Activated CD4-positive, alpha-beta memory T cell treated with anti-CD3 and anti-CD28 coated beads, Interleukin-2, amount 10 ng/mL, durations not matched to agents 7 days and 5 days (primary cell): ENCODE data around the gene ANKRD39. TPM values are rescaled to one million over a fixed set of nuclear protein-coding genes. Genes with fewer than 3 reads are reported as not detected.

ENCODE experiments used
- CTCF ChIA-PET: fragments of 350-600 bp; sonication (Branson Sonifier 250); formaldehyde crosslinking; loops from one replicate; lab custom pipeline; 2021; ENCODE audit warnings: antibody characterized with exemption, inconsistent platforms; lab: Charles Lee
- POLR2A ChIA-PET: fragments of 350-600 bp; sonication (Branson Sonifier 250); formaldehyde crosslinking; loops from one replicate; lab custom pipeline; 2021; ENCODE audit warnings: antibody characterized with exemption; lab: Charles Lee
- DNase-seq: peaks from one replicate; pipeline ENCODE4 v3.0.0-alpha.2; 2020
- H3K27ac Mint-ChIP-seq: one replicate; pipeline ENCODE4 v1.8.0; 2021; ENCODE audit warnings: mild to moderate bottlenecking, mixed read lengths
- H3K27me3 Mint-ChIP-seq: one replicate; pipeline ENCODE4 v1.8.0; 2021; ENCODE audit warnings: mixed read lengths
- H3K36me3 Mint-ChIP-seq: one replicate; pipeline ENCODE4 v1.8.0; 2021; ENCODE audit warnings: low read depth, mixed read lengths
- H3K4me1 Mint-ChIP-seq: one replicate; pipeline ENCODE4 v1.8.0; 2021; ENCODE audit warnings: mixed read lengths
- H3K4me3 Mint-ChIP-seq: one replicate; pipeline ENCODE4 v1.8.0; 2021; ENCODE audit warnings: mild to moderate bottlenecking, mixed read lengths
- H3K9me3 Mint-ChIP-seq: one replicate; pipeline ENCODE4 v1.8.0; 2021; ENCODE audit warnings: mixed read lengths
- total RNA-seq, 2 experiments: library from RNA; stranded (reverse); gene quantifications; one replicate each; pipeline ENCODE4 v1.2.3, GENCODE V29; 2021

The ANKRD39 gene, protein sequence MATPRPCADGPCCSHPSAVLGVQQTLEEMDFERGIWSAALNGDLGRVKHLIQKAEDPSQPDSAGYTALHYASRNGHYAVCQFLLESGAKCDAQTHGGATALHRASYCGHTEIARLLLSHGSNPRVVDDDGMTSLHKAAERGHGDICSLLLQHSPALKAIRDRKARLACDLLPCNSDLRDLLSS
- total RNA-seq: 10 to 100 TPM; 44.1 to 47.7 TPM

DNA sequence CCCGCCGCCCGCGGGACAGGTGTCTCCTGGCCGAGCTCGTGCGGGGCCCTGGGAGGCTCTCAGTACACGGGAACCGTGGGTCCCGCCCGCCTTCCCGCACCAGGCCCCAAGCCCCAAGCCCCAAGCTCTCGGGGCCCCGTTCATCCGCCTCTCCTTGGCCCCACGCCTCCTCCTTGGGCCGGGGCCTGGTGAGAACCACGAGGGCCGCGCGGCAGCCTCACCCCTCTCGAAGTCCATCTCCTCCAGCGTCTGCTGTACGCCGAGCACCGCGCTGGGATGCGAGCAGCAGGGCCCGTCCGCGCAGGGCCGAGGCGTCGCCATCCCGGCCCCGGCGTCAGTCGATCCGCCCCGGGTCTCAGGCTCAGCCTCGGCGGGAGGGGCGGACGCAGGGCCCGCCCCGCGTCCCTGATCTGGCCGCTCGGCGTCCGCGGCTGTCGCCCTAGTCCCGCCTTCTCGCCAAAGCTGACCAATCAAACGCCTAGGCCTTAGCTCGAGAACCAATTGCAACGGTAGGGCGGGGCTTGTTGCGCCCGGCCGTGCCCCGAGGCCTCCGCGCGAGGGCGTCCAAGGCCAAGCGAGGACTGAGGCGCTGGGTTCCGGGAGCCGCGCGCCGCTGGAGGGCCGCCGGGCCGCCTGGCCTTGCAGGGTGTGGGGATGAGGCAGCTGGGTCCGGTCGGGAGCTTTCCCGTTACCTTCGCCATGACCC, at the start of gene ANKRD39:
Gene ANKRD39, minus strand, starts transcription at position 350 of the 706 bp plus-strand sequence. Its CDS starts 29 bp downstream, at position 321.
- no peaks in the 10 kb centered on the region for H3K27me3 Mint-ChIP-seq
- peak; percentile 98 for DNase-seq
- H3K36me3 Mint-ChIP-seq: peaks cover 38% of the 10 kb centered on the region
- no peaks in the 10 kb centered on the region for H3K9me3 Mint-ChIP-seq
- peak within 1 kb of the TSS; percentile 90 for H3K4me3 Mint-ChIP-seq
- H3K4me1 Mint-ChIP-seq: peaks cover 45% of the 10 kb centered on the region
- CTCF ChIA-PET: interaction anchor here (0.6 to 4.7 kb wide), 52 partner anchors 10 to 516 kb away, joined by 3 to 176 read pairs (median 5); partner anchors contain the start of genes ANKRD36, CNNM3, CNNM4 and FAHD2B
- peak within 1 kb of the TSS; percentile 75 for H3K27ac Mint-ChIP-seq
- POLR2A ChIA-PET: interaction anchor here (0.5 to 4.8 kb wide), 34 partner anchors 10 to 522 kb away, joined by 3 to 62 read pairs (median 6); partner anchors contain the start of genes ANKRD36, CNNM3, CNNM4 and KANSL3

DNA sequence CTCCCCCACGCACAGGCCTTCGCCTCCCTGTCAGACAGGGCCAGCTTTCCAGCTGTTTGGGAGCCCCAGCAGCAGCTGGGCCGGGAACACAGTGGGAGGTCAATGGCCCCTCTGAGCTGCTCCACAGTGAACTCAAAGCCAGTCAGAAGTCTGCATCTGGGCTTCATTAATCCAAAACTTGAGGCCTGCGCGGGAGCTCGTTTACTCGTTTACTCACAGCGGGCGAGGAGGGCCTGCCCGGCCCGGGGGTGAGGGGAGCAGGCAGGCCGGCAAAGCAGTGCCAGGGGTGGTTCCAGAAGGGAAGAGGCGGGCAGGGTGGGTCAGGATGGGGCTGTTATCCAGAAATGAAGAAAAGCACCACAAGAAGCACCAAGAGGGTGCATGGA, 48.9 kb upstream of the ANKRD39 start:
- Mint-ChIP-seq H3K9me3 (no peaks in the 10 kb centered on the region), H3K36me3 (no peaks in the 10 kb centered on the region), H3K4me3 (no peak overlapping the region), H3K27me3 (peaks cover 6% of the 10 kb centered on the region), H3K4me1 (peaks cover 8% of the 10 kb centered on the region), H3K27ac (no peak overlapping the region)
- no peak for DNase-seq
- ChIA-PET POLR2A (no interaction called here), CTCF (no interaction called here)

DNA sequence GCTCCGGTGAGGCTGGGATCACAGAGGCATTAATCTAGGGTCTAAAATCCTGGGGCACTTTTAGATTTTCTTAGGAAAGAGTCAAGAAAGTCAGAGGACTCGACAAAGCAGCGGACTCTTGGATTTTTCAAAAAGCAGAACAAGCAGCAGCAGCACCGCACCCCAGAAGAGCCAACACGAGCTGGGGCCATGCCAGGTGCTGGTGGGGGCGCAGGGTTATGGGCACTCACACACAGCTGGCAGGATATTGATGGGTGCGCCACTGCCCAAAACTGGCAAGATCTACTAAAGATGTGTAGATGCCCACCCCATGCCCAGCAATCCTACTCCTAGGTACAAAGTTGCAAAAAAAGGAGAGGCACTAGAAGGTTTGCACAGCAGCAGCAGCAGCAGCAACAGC, 46.0 kb upstream of the ANKRD39 start:
- Mint-ChIP-seq H3K27ac (no peak overlapping the region), H3K9me3 (no peaks in the 10 kb centered on the region), H3K27me3 (no peaks in the 10 kb centered on the region), H3K4me1 (no peaks in the 10 kb centered on the region), H3K36me3 (no peaks in the 10 kb centered on the region), H3K4me3 (no peak overlapping the region)
- ChIA-PET POLR2A (interaction anchor here (1.3 kb wide), 1 partner anchor 35 kb away, joined by 3 read pairs; no protein-coding TSS in a partner anchor), CTCF (interaction anchor here (1.0 kb wide), 1 partner anchor 46 kb away, joined by 4 read pairs; the partner anchor contains the start of gene ANKRD39)
- DNase-seq: no peak

DNA sequence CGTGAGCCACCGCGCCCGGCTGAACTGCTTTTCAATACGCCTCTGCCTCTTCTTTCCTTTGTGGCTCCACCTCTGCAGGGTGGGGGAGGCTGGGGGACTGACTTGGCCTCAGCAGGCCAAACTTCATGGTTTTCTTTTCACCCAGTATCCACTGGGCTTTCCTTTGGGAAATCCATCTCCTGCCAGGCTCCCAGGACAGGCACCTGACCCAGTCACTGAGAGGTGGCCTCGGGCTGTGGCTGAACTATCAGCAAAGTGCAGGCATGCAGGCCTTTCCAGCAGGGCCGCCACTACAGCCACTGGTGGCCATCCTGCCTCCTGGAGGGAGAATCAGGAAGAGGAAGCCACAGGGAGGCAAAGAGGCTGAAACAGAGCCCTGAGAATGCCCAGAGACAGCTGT, 45.5 kb upstream of the ANKRD39 start:
- no peaks in the 10 kb centered on the region for H3K9me3 Mint-ChIP-seq
- H3K27ac Mint-ChIP-seq: no peak overlapping the region
- DNase-seq: no peak
- no peak overlapping the region for H3K4me3 Mint-ChIP-seq
- H3K36me3 Mint-ChIP-seq: no peaks in the 10 kb centered on the region
- POLR2A ChIA-PET: no interaction called here
- H3K4me1 Mint-ChIP-seq: no peaks in the 10 kb centered on the region
- H3K27me3 Mint-ChIP-seq: no peaks in the 10 kb centered on the region
- CTCF ChIA-PET: no interaction called here

DNA sequence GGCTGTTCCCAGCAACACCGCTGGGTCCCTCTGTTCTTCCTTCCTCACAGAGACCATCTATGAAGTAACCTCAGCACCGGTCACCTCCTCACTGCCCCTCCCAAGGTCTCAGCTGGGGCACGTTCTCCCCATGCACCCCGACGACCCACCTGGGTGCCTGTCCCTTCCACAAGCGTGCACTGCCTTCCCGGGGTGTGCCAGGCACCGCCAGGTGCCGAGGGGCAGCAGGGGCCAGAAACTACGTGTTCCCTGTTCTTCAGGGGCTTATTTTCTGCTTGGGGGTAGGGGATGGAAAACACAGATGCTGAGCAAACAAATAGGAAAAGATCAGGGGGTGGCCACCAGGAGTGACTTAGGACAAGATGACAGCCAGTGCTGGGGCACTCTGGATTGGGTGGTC, 42.4 kb upstream of the ANKRD39 start:
- Mint-ChIP-seq H3K36me3 (no peaks in the 10 kb centered on the region), H3K27ac (no peak overlapping the region), H3K4me1 (peaks cover 7% of the 10 kb centered on the region), H3K4me3 (no peak overlapping the region), H3K9me3 (no peaks in the 10 kb centered on the region), H3K27me3 (no peaks in the 10 kb centered on the region)
- POLR2A ChIA-PET: no interaction called here
- DNase-seq: no peak
- CTCF ChIA-PET: no interaction called here

DNA sequence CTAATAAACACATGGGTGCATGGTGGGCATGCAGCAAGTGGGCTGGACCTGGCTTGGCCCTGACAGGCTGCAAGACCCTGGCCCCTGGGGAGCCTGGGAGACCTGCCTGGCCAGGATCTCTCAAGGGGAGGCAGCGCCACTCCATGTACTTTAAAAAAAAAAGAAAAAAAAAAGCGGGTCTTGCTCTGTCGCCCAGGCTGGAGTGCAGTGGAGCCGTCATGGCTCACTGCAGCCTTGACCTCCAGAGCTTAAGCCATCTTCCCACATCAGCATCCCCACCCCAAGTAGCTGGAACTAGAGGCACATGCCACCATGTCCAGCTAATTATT, 41.6 kb upstream of the ANKRD39 start:
- POLR2A ChIA-PET: no interaction called here
- Mint-ChIP-seq H3K27ac (no peak overlapping the region), H3K27me3 (no peaks in the 10 kb centered on the region), H3K4me3 (no peak overlapping the region), H3K36me3 (no peaks in the 10 kb centered on the region), H3K4me1 (peaks cover 7% of the 10 kb centered on the region), H3K9me3 (no peaks in the 10 kb centered on the region)
- DNase-seq: no peak
- CTCF ChIA-PET: no interaction called here

DNA sequence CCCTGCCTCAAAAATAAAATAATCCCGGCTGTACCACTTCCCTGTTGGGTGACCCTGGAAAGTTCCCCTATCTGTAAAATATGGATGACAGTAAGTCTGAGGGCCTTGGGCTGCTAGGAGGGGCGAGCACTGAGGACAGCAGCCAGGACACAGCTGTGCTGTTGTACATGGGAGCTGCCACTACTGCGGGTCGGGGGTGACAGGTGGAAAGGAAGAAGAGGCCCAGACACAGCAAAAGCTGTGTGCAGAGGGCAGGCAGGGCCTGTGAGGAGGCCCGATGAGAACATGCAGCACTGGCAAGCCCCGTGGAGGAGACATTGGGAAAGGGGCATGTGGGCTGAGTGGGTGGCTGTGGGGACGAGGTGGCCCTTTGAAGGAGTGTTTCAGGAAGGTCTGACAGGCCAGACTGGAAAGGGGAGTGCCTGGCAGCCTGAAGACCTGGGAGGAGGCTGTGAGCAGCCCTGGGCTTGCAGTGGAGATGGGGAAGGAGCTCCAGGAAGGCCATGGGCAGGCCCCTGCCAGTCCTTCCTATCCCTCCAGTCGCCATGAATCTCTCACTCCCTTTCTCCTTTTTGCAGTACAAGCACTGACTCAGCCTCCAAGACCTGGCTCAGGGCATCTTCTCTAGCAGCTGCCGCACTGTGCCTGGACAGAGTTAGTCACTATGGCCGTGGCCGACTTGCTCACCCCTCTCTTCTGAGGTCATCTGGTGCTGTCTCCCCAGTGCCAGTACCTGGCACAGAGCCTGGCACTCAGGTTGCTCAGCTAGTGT, 41.0 kb upstream of the ANKRD39 start:
- H3K4me1 Mint-ChIP-seq: peaks cover 7% of the 10 kb centered on the region
- ChIA-PET CTCF (no interaction called here), POLR2A (no interaction called here)
- no peaks in the 10 kb centered on the region for H3K27me3 Mint-ChIP-seq
- no peaks in the 10 kb centered on the region for H3K9me3 Mint-ChIP-seq
- no peak overlapping the region for H3K4me3 Mint-ChIP-seq
- no peak for DNase-seq
- no peak overlapping the region for H3K27ac Mint-ChIP-seq
- H3K36me3 Mint-ChIP-seq: no peaks in the 10 kb centered on the region

DNA sequence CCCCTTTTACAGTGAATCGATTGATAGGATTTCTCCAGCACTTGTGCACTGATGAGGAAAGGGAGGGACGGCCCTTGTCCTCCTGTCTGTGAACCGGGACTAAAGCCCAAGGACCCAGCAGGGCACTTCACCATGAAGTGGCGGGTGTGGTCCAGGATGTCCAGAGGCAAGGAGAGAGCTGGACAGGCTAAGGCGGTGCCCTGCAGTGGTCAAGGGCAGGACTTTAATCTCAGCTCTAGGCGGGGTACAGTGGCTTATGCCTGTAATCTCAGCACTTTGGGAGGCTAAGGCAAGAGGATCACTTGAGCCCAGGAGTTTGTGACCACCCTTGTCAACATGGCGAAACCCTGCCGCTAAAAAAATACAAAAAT, 40.3 kb upstream of the ANKRD39 start:
- DNase-seq: no peak
- ChIA-PET CTCF (no interaction called here), POLR2A (no interaction called here)
- no peaks in the 10 kb centered on the region for H3K9me3 Mint-ChIP-seq
- H3K27ac Mint-ChIP-seq: no peak overlapping the region
- H3K4me3 Mint-ChIP-seq: no peak overlapping the region
- no peaks in the 10 kb centered on the region for H3K36me3 Mint-ChIP-seq
- H3K27me3 Mint-ChIP-seq: no peaks in the 10 kb centered on the region
- peaks cover 7% of the 10 kb centered on the region for H3K4me1 Mint-ChIP-seq

DNA sequence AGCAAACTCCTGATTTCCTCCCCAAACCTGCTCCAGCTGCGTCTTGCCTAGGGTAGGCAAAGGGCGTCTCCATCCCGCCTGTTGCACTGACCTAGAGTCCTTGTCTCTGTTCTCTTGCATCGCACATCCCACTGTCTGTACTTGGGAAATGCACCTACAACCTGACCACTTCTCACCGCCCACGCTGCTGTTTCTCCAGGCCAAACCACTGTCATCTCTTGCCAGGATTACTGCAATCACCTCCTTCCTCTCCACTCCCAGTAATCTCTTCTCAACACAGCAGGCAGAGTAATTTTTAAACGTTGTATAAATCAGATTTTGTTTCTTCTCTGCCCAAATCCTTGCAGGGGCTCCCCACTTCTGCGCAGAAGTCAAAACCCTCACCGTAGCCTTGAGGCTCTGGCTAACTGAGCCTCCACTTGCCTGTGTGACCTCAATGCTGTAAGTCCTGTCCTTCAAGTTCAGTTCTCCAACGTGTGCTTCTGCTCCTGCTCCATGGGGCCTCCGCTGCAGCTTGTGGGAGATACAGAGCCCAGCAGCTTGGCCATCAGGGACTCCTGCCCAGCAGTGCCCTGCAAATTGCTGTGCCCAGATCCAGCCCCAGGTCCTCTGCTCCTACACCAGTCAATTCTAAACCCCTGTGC, 39.8 kb upstream of the ANKRD39 start:
- ChIA-PET CTCF (no interaction called here), POLR2A (no interaction called here)
- no peaks in the 10 kb centered on the region for H3K27me3 Mint-ChIP-seq
- no peak overlapping the region for H3K4me3 Mint-ChIP-seq
- H3K4me1 Mint-ChIP-seq: peaks cover 8% of the 10 kb centered on the region
- no peak for DNase-seq
- H3K27ac Mint-ChIP-seq: no peak overlapping the region
- H3K36me3 Mint-ChIP-seq: no peaks in the 10 kb centered on the region
- H3K9me3 Mint-ChIP-seq: no peaks in the 10 kb centered on the region

DNA sequence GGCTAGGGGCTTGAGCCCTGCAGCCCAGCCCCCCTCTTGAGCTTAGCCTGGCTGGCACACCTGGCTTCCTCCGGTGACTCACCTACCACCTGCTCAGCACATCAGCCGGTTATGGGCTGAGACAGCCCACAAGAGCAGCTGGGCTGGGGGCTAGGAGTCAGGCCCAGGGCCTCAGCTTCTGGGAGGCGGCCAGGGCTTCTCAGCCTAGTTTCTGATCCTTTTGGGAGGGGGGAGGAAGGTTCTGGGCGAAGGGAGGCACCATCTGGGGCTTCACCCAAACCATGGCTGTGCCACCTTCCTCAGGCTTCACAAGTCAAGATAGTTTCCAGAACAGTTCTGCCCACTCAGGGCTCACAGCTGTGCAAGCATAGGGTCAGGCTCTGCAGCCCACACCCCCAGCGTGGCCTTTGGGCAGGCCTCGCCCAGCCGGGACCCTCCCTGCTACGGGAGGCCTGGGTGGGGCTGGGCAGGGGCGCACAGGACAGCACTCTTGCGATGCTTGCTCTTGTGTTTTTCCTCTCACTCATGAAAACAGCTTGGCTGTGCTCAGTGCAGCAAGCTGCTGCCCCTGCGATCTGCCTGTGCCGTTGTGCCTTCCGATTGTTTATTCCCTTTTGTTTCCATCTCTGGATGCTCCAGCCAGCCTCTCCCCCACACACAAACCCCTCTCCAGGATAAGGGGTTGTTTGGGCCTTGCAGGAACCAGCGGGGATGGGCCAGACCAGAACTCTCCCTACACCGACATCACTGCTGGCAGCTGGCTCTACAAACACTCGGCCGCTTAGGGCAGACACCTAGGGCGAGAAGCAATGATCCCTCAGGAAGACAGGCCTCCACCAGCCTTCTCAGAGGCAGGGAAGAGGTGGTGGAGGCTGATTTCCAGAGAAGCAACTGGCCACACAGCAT, 38.2 kb upstream of the ANKRD39 start:
- ChIA-PET POLR2A (interaction anchor here (0.7 to 1.3 kb wide), 2 partner anchors 21 to 25 kb away, joined by 3 read pairs; no protein-coding TSS in a partner anchor), CTCF (no interaction called here)
- Mint-ChIP-seq H3K4me3 (no peak overlapping the region), H3K4me1 (peaks cover 17% of the 10 kb centered on the region), H3K27ac (peak overlapping the region; percentile 24), H3K9me3 (no peaks in the 10 kb centered on the region), H3K27me3 (no peaks in the 10 kb centered on the region), H3K36me3 (no peaks in the 10 kb centered on the region)
- DNase-seq: no peak

DNA sequence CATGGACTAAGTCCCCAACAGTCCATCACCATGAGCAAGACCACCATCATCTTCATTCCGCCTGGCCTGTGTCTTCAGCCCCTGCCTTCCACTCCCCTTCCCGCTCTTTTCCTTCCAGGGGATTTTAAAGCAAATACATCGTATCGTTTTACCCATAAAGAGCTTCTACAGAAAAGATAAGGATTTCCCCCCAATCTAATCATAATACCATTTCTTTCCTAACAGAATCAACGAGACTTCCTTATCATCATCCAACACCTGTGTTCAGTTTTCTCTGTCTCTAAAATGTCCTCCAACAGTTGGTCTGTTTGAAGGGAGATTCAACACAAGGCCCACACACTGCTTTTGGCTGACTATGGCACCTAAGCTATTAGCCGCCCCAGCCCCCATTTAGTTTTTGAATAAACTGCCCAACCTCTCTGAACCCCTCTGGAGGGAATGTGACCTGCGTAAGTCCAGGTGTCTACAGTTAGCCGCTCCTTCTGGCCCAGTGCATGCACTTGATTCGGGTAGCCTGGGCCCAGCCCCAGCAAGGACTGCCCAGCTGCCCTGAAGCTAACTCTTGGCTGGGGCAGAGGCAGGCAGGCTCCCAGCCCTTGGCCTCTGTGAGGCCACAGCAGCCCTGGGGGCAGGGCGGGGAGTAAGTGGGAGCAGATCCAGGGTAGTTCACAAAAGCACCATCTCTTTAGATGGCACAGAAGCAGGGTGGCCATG, 37.4 kb upstream of the ANKRD39 start:
- Mint-ChIP-seq H3K9me3 (no peaks in the 10 kb centered on the region), H3K4me1 (peaks cover 19% of the 10 kb centered on the region), H3K36me3 (no peaks in the 10 kb centered on the region), H3K4me3 (no peak overlapping the region), H3K27me3 (no peaks in the 10 kb centered on the region), H3K27ac (no peak overlapping the region)
- POLR2A ChIA-PET: interaction anchor here (0.7 to 1.3 kb wide), 2 partner anchors 22 to 25 kb away, joined by 3 read pairs; no protein-coding TSS in a partner anchor
- CTCF ChIA-PET: no interaction called here
- no peak for DNase-seq

DNA sequence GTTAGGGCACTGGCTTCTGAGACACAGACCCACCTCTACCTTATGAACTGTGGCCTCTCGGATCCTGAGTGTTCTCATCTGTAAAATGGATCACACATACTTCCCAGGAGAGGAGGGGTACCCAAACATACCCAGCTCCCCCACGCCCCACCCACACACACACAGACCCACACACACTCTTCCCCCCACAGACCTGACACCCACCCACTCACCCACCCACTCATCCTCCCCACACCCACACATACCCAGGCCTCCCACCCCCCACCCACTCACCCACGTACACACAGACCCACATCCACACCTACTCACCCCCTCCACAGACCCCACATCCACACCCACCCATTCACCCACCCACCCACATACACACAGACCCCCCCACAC, 36.3 kb upstream of the ANKRD39 start:
- Mint-ChIP-seq H3K9me3 (no peaks in the 10 kb centered on the region), H3K27ac (no peak overlapping the region), H3K4me3 (no peak overlapping the region), H3K4me1 (peaks cover 19% of the 10 kb centered on the region), H3K27me3 (no peaks in the 10 kb centered on the region), H3K36me3 (no peaks in the 10 kb centered on the region)
- ChIA-PET POLR2A (no interaction called here), CTCF (no interaction called here)
- DNase-seq: no peak
